IPS-NIHi7 (cell line): ENCODE measurements around the gene PPP1CC.

ENCODE experiments used
- DNase-seq: peaks from one replicate; pipeline ENCODE4 v3.0.0; 2012; ENCODE audit warnings: mixed read lengths; ENCODE audit errors: extremely low spot score

The PPP1CC gene

GRCh38 chr12:110687396-110688169, 55.1 kb downstream of the PPP1CC start:
- DNase-seq = no peak

- DNase-seq = no peak
Observed at GRCh38 chr12:110686294-110686903, 56.3 kb downstream of the PPP1CC start.

- DNase-seq = no peak
Observed at GRCh38 chr12:110684312-110684836, 58.3 kb downstream of the PPP1CC start.

- DNase-seq = no peak
Observed at GRCh38 chr12:110683888-110684287, 58.8 kb downstream of the PPP1CC start.

GRCh38 chr12:110680032-110680431, 62.7 kb downstream of the PPP1CC start:
- DNase-seq = no peak

- no peak for DNase-seq
Observed at GRCh38 chr12:110679201-110679600, 63.5 kb downstream of the PPP1CC start.

- no peak for DNase-seq
Observed at GRCh38 chr12:110677982-110678381, 64.7 kb downstream of the PPP1CC start.

- no peak for DNase-seq
Observed at GRCh38 chr12:110677206-110677911, 65.3 kb downstream of the PPP1CC start.

GRCh38 chr12:110676171-110676570, 66.5 kb downstream of the PPP1CC start:
- no peak for DNase-seq

GRCh38 chr12:110670161-110670701, 72.5 kb downstream of the PPP1CC start:
- DNase-seq = no peak
